GM20431 (cell line): ENCODE data around the gene ALAS1.

Experiments used
- in situ Hi-C: fragments of 300-500 bp; cut with MseI, MboI; formaldehyde crosslinking; loops from one replicate; pipeline ENCODE4 v1.15.0; 2020; ENCODE audit warnings: low sequenced_read_pairs; ENCODE audit not compliant: unreplicated experiment

Gene ALAS1

DNA sequence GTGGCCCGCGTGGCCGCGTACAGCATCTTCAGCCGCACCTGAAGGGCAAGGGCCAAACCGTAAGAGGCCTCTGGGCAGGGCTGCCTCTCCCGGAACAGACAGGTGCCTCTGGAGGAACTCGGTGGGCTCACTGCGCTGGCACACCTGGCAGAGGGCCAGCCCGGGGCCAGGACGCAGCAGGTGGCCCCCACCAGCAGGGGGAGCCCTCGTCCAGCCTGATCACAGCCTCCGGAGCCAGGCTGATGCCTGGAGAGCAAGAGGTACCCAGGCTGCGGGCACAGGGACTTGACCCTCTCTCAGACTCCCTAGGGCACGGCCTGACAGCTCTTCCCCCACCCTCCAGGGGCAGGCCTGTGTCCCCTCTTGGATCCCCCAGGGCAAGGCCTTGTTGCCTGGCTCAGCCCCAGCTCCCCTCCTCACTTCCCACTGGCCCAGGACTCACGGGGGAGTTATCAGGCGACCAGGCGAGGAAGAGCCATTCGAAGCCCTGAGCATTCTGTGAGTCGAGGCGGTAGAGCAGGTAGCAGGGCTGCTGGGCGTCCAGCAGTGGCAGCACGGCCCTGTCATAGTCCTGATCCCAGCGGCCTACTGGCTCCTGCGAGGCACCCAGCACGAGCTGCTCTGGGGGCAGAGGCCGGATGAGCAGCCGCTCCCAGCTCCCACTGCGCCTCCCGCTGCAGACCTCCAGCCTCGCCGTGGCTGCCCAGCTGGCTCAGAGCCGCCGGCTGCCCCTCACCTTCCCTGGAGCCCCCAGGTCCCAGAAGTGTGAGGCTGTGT, 33.7 kb downstream of the ALAS1 start:
- in situ Hi-C loops, result no loop called here

DNA sequence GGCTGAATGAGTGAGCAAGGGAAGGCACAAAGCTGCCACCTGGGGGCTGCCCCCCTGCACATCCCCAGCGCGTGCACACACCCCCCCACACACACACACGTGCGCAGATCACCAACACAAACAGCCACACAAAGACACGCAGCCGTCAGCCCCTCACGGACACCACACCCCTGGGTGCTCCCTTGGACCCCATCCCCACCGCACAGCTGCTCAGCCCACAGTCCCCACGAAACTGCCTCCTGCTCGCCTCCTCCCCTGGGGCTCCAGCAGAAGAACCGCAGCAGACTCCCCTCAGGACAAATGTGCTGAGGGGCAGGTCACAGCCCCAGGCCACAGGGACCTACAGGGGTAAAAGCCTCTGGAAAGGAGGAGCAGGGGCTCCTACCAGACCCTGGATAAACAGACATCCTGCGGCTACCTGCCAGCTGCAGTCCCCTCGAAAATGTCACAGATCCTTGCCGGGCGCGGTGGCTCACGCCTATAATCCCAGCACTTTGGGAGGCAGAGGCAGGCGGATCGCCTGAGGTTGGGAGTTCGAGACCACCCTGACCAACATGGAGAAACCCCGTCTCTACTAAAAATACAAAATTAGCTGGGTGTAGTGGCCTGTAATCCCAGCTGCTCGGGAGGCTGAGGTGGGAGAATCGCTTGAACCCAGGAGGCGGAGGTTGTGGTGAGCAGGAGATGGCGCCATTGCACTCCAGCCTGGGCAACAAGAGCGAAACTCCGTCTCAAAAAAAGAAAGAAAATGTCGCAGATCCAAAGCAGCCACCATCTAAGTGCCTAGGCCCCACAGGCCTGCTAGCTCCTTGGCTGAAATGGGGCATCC, 34.5 kb downstream of the ALAS1 start:
- in situ Hi-C loops, result no loop called here

GRCh38 chr3:52233108-52233591, 35.2 kb downstream of the ALAS1 start:
- in situ Hi-C loops, result no loop called here

GRCh38 chr3:52233968-52234367, 36.0 kb downstream of the ALAS1 start:
- in situ Hi-C loops, result no loop called here

GRCh38 chr3:52234516-52235447, 36.8 kb downstream of the ALAS1 start:
- in situ Hi-C loops, result no loop called here

GRCh38 chr3:52236424-52236886, 38.5 kb downstream of the ALAS1 start:
- in situ Hi-C loops, result no loop called here

- in situ Hi-C loops, result no loop called here
Observed at GRCh38 chr3:52237006-52237656, 39.2 kb downstream of the ALAS1 start.

DNA sequence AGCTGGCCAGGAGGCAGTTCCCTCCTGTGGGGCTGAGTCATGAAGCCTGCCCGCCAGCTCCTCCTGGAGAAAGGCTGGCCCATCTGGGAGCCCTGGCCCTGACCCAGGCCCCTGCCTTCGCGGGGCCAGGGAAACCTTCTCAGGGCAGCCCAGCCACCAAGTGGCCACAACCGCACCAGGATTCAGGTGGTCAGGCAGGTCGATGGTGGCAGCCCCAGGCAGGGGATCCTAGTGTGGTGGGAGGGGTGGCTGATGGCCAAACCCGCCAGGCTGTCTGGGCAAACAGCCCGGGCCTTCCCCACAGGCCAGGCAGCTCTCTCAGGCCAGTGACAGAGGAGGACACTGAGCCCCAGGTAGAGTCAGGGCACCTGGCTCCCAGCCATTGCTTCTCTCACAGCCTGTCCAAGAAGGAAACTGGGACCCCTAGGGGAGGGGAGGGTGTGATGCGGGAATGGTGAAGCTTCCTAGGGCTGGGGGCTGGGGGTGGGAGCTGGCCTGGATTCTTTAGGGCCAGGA, 39.8 kb downstream of the ALAS1 start:
- in situ Hi-C loops, result no loop called here

GRCh38 chr3:52238193-52238760, 40.3 kb downstream of the ALAS1 start:
- in situ Hi-C loops, result no loop called here

GRCh38 chr3:52238761-52239701, 41.1 kb downstream of the ALAS1 start, which contains the start of gene TWF2:
TSS of gene TWF2 (minus strand) at chr3:52239158. CDS start at chr3:52239016, 142 bp downstream.
- in situ Hi-C loops, result no loop called here

DNA sequence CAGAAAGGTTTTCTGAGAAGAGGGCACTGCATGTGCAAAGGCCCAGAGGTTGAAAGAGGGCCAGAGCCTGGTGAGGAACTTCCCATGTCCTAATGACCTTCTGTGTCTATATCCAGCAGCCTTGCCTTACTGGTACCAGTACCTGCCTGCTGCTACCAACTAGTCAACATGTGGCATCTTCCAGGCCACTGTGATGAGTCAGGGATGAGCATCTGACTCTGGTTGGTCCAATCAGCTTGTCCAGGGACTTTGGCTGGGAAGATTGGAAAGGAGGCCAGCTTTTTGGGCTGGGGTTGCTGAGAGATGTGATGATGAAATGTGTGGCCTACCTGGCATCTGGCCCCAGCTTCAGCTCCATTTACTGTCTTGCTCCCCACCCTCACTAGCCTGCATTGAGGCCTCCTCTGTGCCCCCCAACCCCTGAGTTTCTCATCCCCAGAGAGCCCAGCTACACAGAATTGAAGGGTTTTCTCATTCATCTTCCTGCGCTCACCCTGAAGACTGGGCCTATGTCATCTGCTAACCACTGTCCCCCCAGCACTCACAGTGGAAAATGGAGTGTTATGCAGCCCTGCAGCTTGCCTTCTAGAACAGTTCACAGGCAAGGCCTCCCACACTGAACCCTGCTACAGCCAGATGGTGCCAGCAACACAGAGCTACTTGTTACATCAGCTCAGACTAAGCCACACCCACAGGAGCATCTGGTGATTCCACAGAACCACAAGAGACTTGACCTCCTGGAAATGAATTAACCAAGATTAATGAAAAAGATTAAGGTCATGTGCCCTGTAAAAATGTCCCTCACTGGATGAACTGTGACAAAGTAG, 42.3 kb downstream of the ALAS1 start:
- in situ Hi-C loops, result no loop called here

DNA sequence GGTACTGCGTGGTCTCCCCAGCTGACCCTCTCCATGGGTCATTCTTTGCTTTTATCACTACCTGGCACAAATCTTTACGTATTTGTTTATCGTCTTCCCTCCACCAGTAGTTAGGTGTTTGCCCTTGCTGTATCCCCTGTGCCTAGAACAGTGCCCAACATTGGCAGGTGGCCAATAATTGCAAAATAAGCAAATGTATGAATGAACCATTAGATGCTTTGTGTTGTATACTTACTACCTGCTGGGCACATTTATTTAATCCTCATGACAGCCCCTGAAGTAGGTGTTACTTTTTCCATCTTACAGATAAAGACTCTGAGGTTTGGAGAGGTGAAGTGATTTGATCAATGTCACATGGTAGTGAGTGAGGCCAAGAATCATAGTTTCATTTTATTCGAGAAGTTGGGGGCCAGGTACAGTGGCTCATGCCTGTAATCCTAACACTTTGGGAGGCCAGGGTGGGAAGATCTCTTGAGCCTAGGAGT, 43.0 kb downstream of the ALAS1 start:
- in situ Hi-C loops, result no loop called here

DNA sequence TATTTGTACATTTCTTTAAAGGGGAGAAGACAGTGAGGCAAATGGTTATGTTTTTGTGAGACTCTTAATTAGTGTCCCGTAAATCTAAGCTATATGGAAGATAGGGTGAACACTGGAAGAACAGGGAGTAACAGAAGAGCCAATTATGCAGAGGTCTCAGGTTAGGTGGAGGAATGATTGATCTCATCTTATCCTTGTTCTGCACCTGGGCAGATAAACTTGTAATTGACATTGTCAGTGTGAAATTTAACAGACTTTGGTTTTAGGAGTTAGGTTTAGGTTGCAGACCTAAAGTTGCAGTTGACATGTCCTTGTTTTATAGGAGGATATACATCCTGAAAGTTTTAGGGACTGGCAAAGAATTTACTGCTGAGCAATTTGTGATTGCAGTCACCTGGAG, 44.1 kb downstream of the ALAS1 start:
- in situ Hi-C loops, result no loop called here

- in situ Hi-C loops, result no loop called here
Observed at GRCh38 chr3:52243791-52244628, 46.0 kb downstream of the ALAS1 start.

GRCh38 chr3:52245322-52246263, 47.6 kb downstream of the ALAS1 start, which contains the start of gene PPM1M:
TSS of gene PPM1M (plus strand) at chr3:52245759. CDS start at chr3:52245825, 66 bp downstream.
- in situ Hi-C loops, result no loop called here
